ENCODE measurements around the gene RPS5.

Gene RPS5

GRCh38 chr19:58351558-58351878 lies 35.6 kb upstream of the RPS5 start:
- no peaks in the 10 kb centered on the region for H3K36me3 ChIP-seq (ENCODE audit: insufficient read depth, low read length)
- H3K9ac ChIP-seq (ENCODE audit: low read depth, low read length): no peak overlapping the region
- peaks cover 3% of the 10 kb centered on the region; the same call in 1 of the 2 replicates for H3K4me1 ChIP-seq (ENCODE audit: insufficient read depth, low read length)
- WGBS: 96% methylated on average over 9 of the region's 9 CpGs
- no peaks in the 10 kb centered on the region for H3K9me3 ChIP-seq (ENCODE audit: insufficient read depth, low read depth, low read length)
- no peak overlapping the region for H3K4me3 ChIP-seq (ENCODE audit: low read length)
- peaks cover 13% of the 10 kb centered on the region for H3K27me3 ChIP-seq (ENCODE audit: insufficient read depth, low read length)
- no peak overlapping the region for H3K27ac ChIP-seq (ENCODE audit: low read depth, low read length)

- Histone ChIP-seq H3K36me3 (ENCODE audit: insufficient read depth, low read length) (no peaks in the 10 kb centered on the region), H3K9me3 (ENCODE audit: insufficient read depth, low read depth, low read length) (no peaks in the 10 kb centered on the region), H3K27me3 (ENCODE audit: insufficient read depth, low read length) (peaks cover 6% of the 10 kb centered on the region), H3K27ac (ENCODE audit: low read depth, low read length) (no peak overlapping the region), H3K9ac (ENCODE audit: low read depth, low read length) (no peak overlapping the region), H3K4me3 (ENCODE audit: low read length) (no peak overlapping the region), H3K4me1 (ENCODE audit: insufficient read depth, low read length) (peaks cover 3% of the 10 kb centered on the region; the same call in 1 of the 2 replicates)
- WGBS: 87% methylated on average over 21 of the region's 23 CpGs
Measured at GRCh38 chr19:58351990-58352755, 34.9 kb upstream of the RPS5 start.

- no peaks in the 10 kb centered on the region for H3K36me3 ChIP-seq (ENCODE audit: insufficient read depth, low read length)
- no peak within 1 kb of the TSS for H3K4me3 ChIP-seq (ENCODE audit: low read length)
- no peak within 1 kb of the TSS for H3K9ac ChIP-seq (ENCODE audit: low read depth, low read length)
- H3K27me3 ChIP-seq (ENCODE audit: insufficient read depth, low read length): peaks cover 4% of the 10 kb centered on the region; the same call in 1 of the 2 replicates
- H3K9me3 ChIP-seq (ENCODE audit: insufficient read depth, low read depth, low read length): no peaks in the 10 kb centered on the region
- WGBS: 91% methylated on average over 26 of the region's 26 CpGs
- H3K4me1 ChIP-seq (ENCODE audit: insufficient read depth, low read length): peaks cover 3% of the 10 kb centered on the region; the same call in 1 of the 2 replicates
- H3K27ac ChIP-seq (ENCODE audit: low read depth, low read length): no peak within 1 kb of the TSS
Measured at GRCh38 chr19:58352760-58353671, 34.1 kb upstream of the RPS5 start, which contains the start of gene A1BG. A1BG (minus strand) TSS chr19:58353492; CDS start chr19:58353437, 55 bp downstream.

- Histone ChIP-seq H3K27ac (ENCODE audit: low read depth, low read length) (no peak overlapping the region), H3K27me3 (ENCODE audit: insufficient read depth, low read length) (no peaks in the 10 kb centered on the region), H3K9me3 (ENCODE audit: insufficient read depth, low read depth, low read length) (no peaks in the 10 kb centered on the region), H3K36me3 (ENCODE audit: insufficient read depth, low read length) (no peaks in the 10 kb centered on the region), H3K9ac (ENCODE audit: low read depth, low read length) (no peak overlapping the region), H3K4me1 (ENCODE audit: insufficient read depth, low read length) (no peaks in the 10 kb centered on the region), H3K4me3 (ENCODE audit: low read length) (no peak overlapping the region)
- WGBS: 92% methylated on average over 15 of the region's 15 CpGs
Measured at GRCh38 chr19:58353717-58354477, 33.2 kb upstream of the RPS5 start.

GRCh38 chr19:58354478-58355030 lies 32.5 kb upstream of the RPS5 start:
- H3K4me3 ChIP-seq (ENCODE audit: low read length): no peak overlapping the region
- no peaks in the 10 kb centered on the region for H3K36me3 ChIP-seq (ENCODE audit: insufficient read depth, low read length)
- WGBS: 86% methylated on average over 6 of the region's 6 CpGs
- H3K9me3 ChIP-seq (ENCODE audit: insufficient read depth, low read depth, low read length): no peaks in the 10 kb centered on the region
- H3K27me3 ChIP-seq (ENCODE audit: insufficient read depth, low read length): no peaks in the 10 kb centered on the region
- H3K9ac ChIP-seq (ENCODE audit: low read depth, low read length): no peak overlapping the region
- H3K27ac ChIP-seq (ENCODE audit: low read depth, low read length): no peak overlapping the region
- no peaks in the 10 kb centered on the region for H3K4me1 ChIP-seq (ENCODE audit: insufficient read depth, low read length)

- Histone ChIP-seq H3K36me3 (ENCODE audit: insufficient read depth, low read length) (no peaks in the 10 kb centered on the region), H3K27me3 (ENCODE audit: insufficient read depth, low read length) (no peaks in the 10 kb centered on the region), H3K9ac (ENCODE audit: low read depth, low read length) (no peak overlapping the region), H3K4me1 (ENCODE audit: insufficient read depth, low read length) (no peaks in the 10 kb centered on the region), H3K9me3 (ENCODE audit: insufficient read depth, low read depth, low read length) (no peaks in the 10 kb centered on the region), H3K4me3 (ENCODE audit: low read length) (no peak overlapping the region), H3K27ac (ENCODE audit: low read depth, low read length) (no peak overlapping the region)
- WGBS: 97% methylated on average over 10 of the region's 10 CpGs
Measured at GRCh38 chr19:58355215-58355796, 31.8 kb upstream of the RPS5 start.

- 96% methylated on average over 94 of the region's 94 CpGs for WGBS
- H3K9me3 ChIP-seq (ENCODE audit: insufficient read depth, low read depth, low read length): no peaks in the 10 kb centered on the region
- no peak overlapping the region for H3K9ac ChIP-seq (ENCODE audit: low read depth, low read length)
- H3K36me3 ChIP-seq (ENCODE audit: insufficient read depth, low read length): no peaks in the 10 kb centered on the region
- H3K27me3 ChIP-seq (ENCODE audit: insufficient read depth, low read length): no peaks in the 10 kb centered on the region
- no peak overlapping the region for H3K4me3 ChIP-seq (ENCODE audit: low read length)
- H3K4me1 ChIP-seq (ENCODE audit: insufficient read depth, low read length): no peaks in the 10 kb centered on the region
- H3K27ac ChIP-seq (ENCODE audit: low read depth, low read length): no peak overlapping the region
Measured at GRCh38 chr19:58355908-58356765, 30.9 kb upstream of the RPS5 start.

GRCh38 chr19:58356766-58357480 lies 30.1 kb upstream of the RPS5 start:
- WGBS: 93% methylated on average over 75 of the region's 75 CpGs
- Histone ChIP-seq H3K27ac (ENCODE audit: low read depth, low read length) (no peak overlapping the region), H3K27me3 (ENCODE audit: insufficient read depth, low read length) (no peaks in the 10 kb centered on the region), H3K4me3 (ENCODE audit: low read length) (no peak overlapping the region), H3K9ac (ENCODE audit: low read depth, low read length) (no peak overlapping the region), H3K4me1 (ENCODE audit: insufficient read depth, low read length) (0 out of 2 replicates have a peak, but pooled peaks cover 2% of the 10 kb centered on the region), H3K9me3 (ENCODE audit: insufficient read depth, low read depth, low read length) (no peaks in the 10 kb centered on the region), H3K36me3 (ENCODE audit: insufficient read depth, low read length) (no peaks in the 10 kb centered on the region)

GRCh38 chr19:58357481-58358145 lies 29.5 kb upstream of the RPS5 start:
- 0 out of 2 replicates have a peak, but pooled peaks cover 2% of the 10 kb centered on the region for H3K4me1 ChIP-seq (ENCODE audit: insufficient read depth, low read length)
- no peak overlapping the region for H3K27ac ChIP-seq (ENCODE audit: low read depth, low read length)
- no peak overlapping the region for H3K9ac ChIP-seq (ENCODE audit: low read depth, low read length)
- H3K27me3 ChIP-seq (ENCODE audit: insufficient read depth, low read length): no peaks in the 10 kb centered on the region
- no peak overlapping the region for H3K4me3 ChIP-seq (ENCODE audit: low read length)
- H3K36me3 ChIP-seq (ENCODE audit: insufficient read depth, low read length): no peaks in the 10 kb centered on the region
- 73% methylated on average over 19 of the region's 19 CpGs for WGBS
- no peaks in the 10 kb centered on the region for H3K9me3 ChIP-seq (ENCODE audit: insufficient read depth, low read depth, low read length)

Data from HUES64 (cell line).